Measurements from ENCODE around the gene RHBDD1.

The RHBDD1 gene

GRCh38 chr2:226965376-226965775, 129.5 kb downstream of the RHBDD1 start:
- TF ChIP-seq CTCF (IDR thresholded peaks at IDR 0.05; ENCODE audit: insufficient read depth, low read length, poor library complexity, severe bottlenecking) (no peak), EZH2phosphoT487 (conservative IDR thresholded peaks at IDR 0.05; ENCODE audit: low read length) (no peak)
- no peaks in the 10 kb centered on the region; the same call in 1 of the 2 replicates for H3K79me2 ChIP-seq (ENCODE audit: insufficient read depth, low read length)
- H3K4me2 ChIP-seq (ENCODE audit: low read depth, low read length, poor library complexity, severe bottlenecking), result no peak overlapping the region
- no peak overlapping the region for H3K4me3 ChIP-seq (ENCODE audit: insufficient read depth, low read length, poor library complexity, severe bottlenecking)
- H3K9me2 ChIP-seq (replicated peaks; ENCODE audit: insufficient read depth, low read length), result no peaks in the 10 kb centered on the region
- no peaks in the 10 kb centered on the region for H3K27me3 ChIP-seq (ENCODE audit: low read length)
- no peaks in the 10 kb centered on the region for H4K20me1 ChIP-seq (ENCODE audit: low read depth, low read length)
- H3F3A ChIP-seq (ENCODE audit: insufficient read depth), result peaks cover 25% of the 10 kb centered on the region
- no peak overlapping the region for H3K27ac ChIP-seq (ENCODE audit: low read depth, low read length)
- H3K9ac ChIP-seq (ENCODE audit: low read length), result no peak overlapping the region
- peaks cover 4% of the 10 kb centered on the region; the same call in 1 of the 2 replicates for H3K36me3 ChIP-seq (ENCODE audit: low read length)
- H2AFZ ChIP-seq (ENCODE audit: low read depth, low read length, severe bottlenecking), result no peak overlapping the region
- no peaks in the 10 kb centered on the region for H3K9me3 ChIP-seq (ENCODE audit: insufficient read depth, low read length)

- Histone ChIP-seq H2AFZ (ENCODE audit: low read depth, low read length, severe bottlenecking) (no peak overlapping the region), H4K20me1 (ENCODE audit: low read depth, low read length) (no peaks in the 10 kb centered on the region), H3K4me3 (ENCODE audit: insufficient read depth, low read length, poor library complexity, severe bottlenecking) (peak overlapping the region; percentile 44), H3K4me2 (ENCODE audit: low read depth, low read length, poor library complexity, severe bottlenecking) (peak overlapping the region; percentile 93), H3K27ac (ENCODE audit: low read depth, low read length) (peak overlapping the region; percentile 97), H3K27me3 (ENCODE audit: low read length) (no peaks in the 10 kb centered on the region), H3K9me2 (replicated peaks; ENCODE audit: insufficient read depth, low read length) (no peaks in the 10 kb centered on the region), H3F3A (ENCODE audit: insufficient read depth) (peaks cover 39% of the 10 kb centered on the region), H3K9ac (ENCODE audit: low read length) (peak overlapping the region; percentile 51), H3K36me3 (ENCODE audit: low read length) (no peaks in the 10 kb centered on the region), H3K9me3 (ENCODE audit: insufficient read depth, low read length) (no peaks in the 10 kb centered on the region), H3K79me2 (ENCODE audit: insufficient read depth, low read length) (peaks cover 3% of the 10 kb centered on the region; the same call in 1 of the 2 replicates)
- TF ChIP-seq CTCF (IDR thresholded peaks at IDR 0.05; ENCODE audit: insufficient read depth, low read length, poor library complexity, severe bottlenecking) (no peak), EZH2phosphoT487 (conservative IDR thresholded peaks at IDR 0.05; ENCODE audit: low read length) (no peak)
Measured at GRCh38 chr2:226969417-226970080, 133.7 kb downstream of the RHBDD1 start.

- peaks cover 39% of the 10 kb centered on the region for H3F3A ChIP-seq (ENCODE audit: insufficient read depth)
- H3K4me2 ChIP-seq (ENCODE audit: low read depth, low read length, poor library complexity, severe bottlenecking), result peak overlapping the region; percentile 93
- H3K4me3 ChIP-seq (ENCODE audit: insufficient read depth, low read length, poor library complexity, severe bottlenecking), result peak overlapping the region; percentile 44
- H3K27me3 ChIP-seq (ENCODE audit: low read length), result no peaks in the 10 kb centered on the region
- H4K20me1 ChIP-seq (ENCODE audit: low read depth, low read length), result no peaks in the 10 kb centered on the region
- H3K9ac ChIP-seq (ENCODE audit: low read length), result peak overlapping the region; percentile 51
- H3K9me3 ChIP-seq (ENCODE audit: insufficient read depth, low read length), result no peaks in the 10 kb centered on the region
- H3K27ac ChIP-seq (ENCODE audit: low read depth, low read length), result peak overlapping the region; percentile 97
- no peaks in the 10 kb centered on the region for H3K9me2 ChIP-seq (replicated peaks; ENCODE audit: insufficient read depth, low read length)
- no peak overlapping the region for H2AFZ ChIP-seq (ENCODE audit: low read depth, low read length, severe bottlenecking)
- no peak for TF ChIP-seq CTCF (IDR thresholded peaks at IDR 0.05; ENCODE audit: insufficient read depth, low read length, poor library complexity, severe bottlenecking)
- TF ChIP-seq EZH2phosphoT487 (conservative IDR thresholded peaks at IDR 0.05; ENCODE audit: low read length), result no peak
- peaks cover 3% of the 10 kb centered on the region; the same call in 1 of the 2 replicates for H3K79me2 ChIP-seq (ENCODE audit: insufficient read depth, low read length)
- H3K36me3 ChIP-seq (ENCODE audit: low read length), result no peaks in the 10 kb centered on the region
Measured at GRCh38 chr2:226970362-226970761, 134.5 kb downstream of the RHBDD1 start.

All from SU-DHL-6 (cell line).